Melanocyte of skin (primary cell): ENCODE measurements around the gene PRRX2. TPM values are rescaled to one million over a fixed set of nuclear protein-coding genes. Genes with fewer than 3 reads are reported as not detected.

ENCODE experiments used
- total RNA-seq, 2 donors: library from RNA; depleted of rRNA; stranded (reverse); fragments of >200 nt; gene quantifications; 2 replicates each; pipeline ENCODE4 v1.2.3, GENCODE V29; 2012

PRRX2 gene
- total RNA-seq = not detected

GRCh38 chr9:129665389-129665775, at the start of gene PRRX2:
Gene PRRX2, plus strand, starts transcription at chr9:129665647. Its CDS starts 221 bp downstream, at chr9:129665868.

DNA sequence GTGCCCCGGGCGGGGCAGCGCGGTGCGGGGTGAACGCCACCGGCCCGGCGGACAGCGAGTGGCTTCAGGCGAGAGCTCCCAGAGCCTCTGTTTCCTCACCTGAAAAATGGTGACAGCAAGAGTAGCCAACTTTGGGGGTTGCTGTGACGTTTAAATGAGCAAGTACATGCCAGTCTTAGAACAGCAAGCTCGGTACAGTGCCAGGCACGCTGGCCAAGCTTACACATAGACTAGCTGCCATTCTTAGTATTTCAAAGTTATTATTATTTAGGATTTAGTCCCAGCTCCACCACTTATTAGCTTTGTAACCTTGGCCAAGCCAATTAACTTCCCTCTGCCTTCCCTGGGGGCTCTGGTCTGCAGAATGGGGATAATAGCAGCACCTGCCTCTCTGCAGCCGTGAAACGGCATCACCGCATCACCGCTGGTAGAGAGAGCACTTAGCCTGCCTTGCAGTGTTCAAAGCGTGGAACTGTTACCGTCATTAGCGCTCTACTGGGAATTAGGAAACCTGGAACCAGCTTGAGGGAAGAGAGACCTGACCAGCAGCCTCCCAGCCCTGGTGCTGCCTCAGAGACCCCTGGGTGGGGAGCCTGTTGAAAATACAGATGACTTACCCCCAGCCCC, 44.7 kb upstream of the PRRX2 start, which contains the start of gene C9orf50:
C9orf50 (minus strand) TSS at position 433 of the 627 bp plus-strand sequence. CDS start 527 bp downstream, outside the sequence.

GRCh38 chr9:129626079-129626624, 39.3 kb upstream of the PRRX2 start, which contains the start of gene NTMT1:
Gene NTMT1, plus strand, starts transcription at chr9:129626163. Its CDS starts 6,541 bp downstream, at chr9:129632704.

DNA sequence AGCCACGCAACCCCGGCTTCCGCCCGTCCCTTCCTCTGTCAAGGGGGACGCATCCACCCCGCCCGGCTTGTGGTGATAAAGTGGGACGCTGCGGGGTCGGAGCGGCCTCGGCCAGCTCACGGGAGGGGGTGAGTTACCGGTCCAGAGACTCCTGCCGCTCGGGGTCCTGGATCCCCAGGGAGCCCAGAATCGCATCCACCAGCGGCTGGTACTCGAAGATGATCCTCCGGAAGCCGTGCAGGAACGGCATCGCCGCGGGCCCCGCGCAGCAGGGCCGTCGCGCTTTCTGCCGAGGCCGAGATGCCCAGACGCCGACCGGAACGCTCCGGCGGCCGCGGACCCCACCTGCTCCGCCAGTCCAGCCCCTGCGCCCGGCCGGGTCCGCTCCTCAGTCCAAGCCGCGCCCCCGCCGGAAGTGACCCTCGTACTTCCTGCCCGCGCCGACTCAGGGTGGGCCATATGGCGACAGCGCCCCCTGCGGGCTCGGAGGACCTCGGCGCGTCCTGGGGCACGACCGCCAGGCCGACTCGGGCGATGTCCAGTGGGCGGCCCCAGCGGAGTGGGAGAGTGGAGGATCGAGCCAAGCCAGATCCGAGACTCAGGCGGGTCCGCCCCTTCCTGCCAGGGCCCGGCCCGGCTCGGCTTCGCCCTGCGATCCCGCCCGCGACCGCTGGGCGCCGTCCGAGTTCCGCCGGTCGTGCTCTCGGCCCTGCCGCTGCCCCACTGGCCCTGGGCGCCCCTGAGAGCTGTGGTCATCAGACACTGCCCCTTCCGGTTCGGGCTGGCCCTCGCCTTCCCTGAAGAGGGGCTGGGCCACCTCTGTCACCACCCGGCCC, 23.5 kb upstream of the PRRX2 start, which contains the start of gene ASB6:
ASB6 (minus strand) TSS at position 402 of the 836 bp plus-strand sequence; CDS start at position 250, 152 bp downstream.

DNA sequence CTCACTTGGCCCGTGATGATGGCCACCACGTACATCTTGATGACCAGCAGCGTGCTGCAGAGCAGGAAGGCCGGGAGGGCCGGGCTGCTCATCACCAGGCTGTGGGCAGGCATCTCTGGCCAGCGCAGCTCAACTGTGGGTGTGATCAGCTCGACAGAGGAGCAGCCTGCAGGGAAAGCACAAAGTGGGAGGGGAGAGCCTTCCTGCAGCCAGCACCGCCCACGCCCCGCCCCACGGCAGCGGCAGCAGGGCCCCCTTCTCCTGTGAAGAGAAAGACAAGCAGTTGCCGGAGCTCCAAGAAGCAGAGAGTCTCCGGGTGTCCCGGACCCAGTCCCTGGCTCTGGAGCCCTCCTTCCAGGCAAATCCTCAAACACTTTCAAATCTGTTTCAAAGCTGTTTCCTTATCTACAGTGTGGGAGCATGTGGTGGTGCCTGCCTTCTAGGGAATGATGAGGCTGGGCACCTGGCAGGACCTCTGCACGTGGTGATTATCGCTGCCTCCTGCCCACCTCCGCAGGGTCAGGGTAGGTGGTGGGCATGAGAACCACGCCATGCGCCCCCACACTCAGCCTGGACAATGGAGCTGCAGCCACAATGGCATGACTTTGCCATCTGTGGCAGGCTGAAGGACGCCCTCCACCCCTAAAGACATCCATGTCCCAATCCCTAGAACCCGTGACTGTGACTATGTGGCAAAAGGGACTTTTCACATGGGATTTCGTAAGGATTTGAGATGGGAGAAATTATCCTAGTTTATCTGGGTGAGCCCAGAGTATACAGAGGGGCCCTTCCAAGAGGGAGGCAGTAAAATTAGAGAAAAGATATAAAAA, 87.7 kb downstream of the PRRX2 start, which contains the start of gene PTGES:
PTGES (minus strand) TSS at position 143 of the 830 bp plus-strand sequence; CDS start at position 113, 30 bp downstream.

Other genes with a start within 250 kb of the PRRX2 start
- not detected for gene C9orf50, start 44.5 kb upstream of the PRRX2 start, total RNA-seq
- gene NTMT1, start 39.5 kb upstream of the PRRX2 start, total RNA-seq = 10 to 100 TPM; 27.5 to 46.6 TPM
- 10 to 100 TPM; 17.9 to 19.6 TPM for gene ASB6, start 23.5 kb upstream of the PRRX2 start, total RNA-seq
- gene PTGES, start 87.4 kb downstream of the PRRX2 start, total RNA-seq = 1 to 10 TPM; 5.0 to 9.3 TPM
- 10 to 100 TPM; 16.0 to 17.9 TPM for gene TOR1B, start 137.5 kb downstream of the PRRX2 start, total RNA-seq
- 10 to 100 TPM; 35.4 to 52.3 TPM for gene TOR1A, start 158.5 kb downstream of the PRRX2 start, total RNA-seq
- gene C9orf78, start 169.6 kb downstream of the PRRX2 start, total RNA-seq = 10 to 100 TPM; 32.0 to 37.6 TPM
- gene USP20, start 169.8 kb downstream of the PRRX2 start, total RNA-seq = 10 to 100 TPM; 13.4 to 16.0 TPM